IPS-15b (cell line): ENCODE data around the gene CBX7.

Source experiments
- H3K27me3 ChIP-seq: one replicate; pipeline ENCODE4 v1.6.1; 2013; ENCODE audit warnings: low read length; ENCODE audit not compliant: control insufficient read depth, insufficient read depth
- H3K36me3 ChIP-seq: one replicate; pipeline ENCODE4 v1.6.1; 2013; ENCODE audit warnings: low read length; ENCODE audit not compliant: control insufficient read depth, insufficient read depth
- H3K4me1 ChIP-seq: one replicate; pipeline ENCODE4 v1.6.1; 2013; ENCODE audit warnings: mild to moderate bottlenecking, low read length; ENCODE audit not compliant: control insufficient read depth, insufficient read depth
- H3K4me3 ChIP-seq: one replicate; pipeline ENCODE4 v1.5.1; 2013; ENCODE audit warnings: low read depth, low read length
- H3K9ac ChIP-seq: one replicate; pipeline ENCODE4 v1.6.1; 2013; ENCODE audit warnings: low read depth, mild to moderate bottlenecking, low read length
- H3K9me3 ChIP-seq: one replicate; pipeline ENCODE4 v1.6.1; 2013; ENCODE audit warnings: mild to moderate bottlenecking, low read length; ENCODE audit not compliant: control insufficient read depth, insufficient read depth

The CBX7 gene

DNA sequence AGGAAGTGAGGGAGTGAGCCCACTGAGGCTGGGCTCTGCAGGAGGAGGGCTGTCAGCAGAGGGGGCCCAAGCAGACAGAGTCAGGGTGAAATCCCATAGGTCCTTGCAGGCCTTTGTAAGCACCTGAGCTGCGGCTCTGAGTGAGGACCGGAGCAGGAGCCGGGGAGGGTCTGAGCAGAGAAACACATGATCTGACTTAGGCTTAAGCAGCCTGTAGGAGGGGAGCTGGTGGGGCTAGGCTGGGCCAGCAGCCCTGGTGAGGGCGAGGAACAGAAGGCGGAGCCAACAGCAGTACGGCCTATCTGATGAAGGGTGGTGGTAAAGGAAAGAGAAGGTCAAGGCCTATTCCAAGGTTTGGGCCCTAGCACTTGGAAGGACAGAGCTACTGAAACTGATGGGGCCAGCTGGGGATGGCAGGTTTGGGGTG is 26.9 kb upstream of the CBX7 start:
- peaks cover 18% of the 10 kb centered on the region for H3K4me1 ChIP-seq
- H3K4me3 ChIP-seq, result no peak overlapping the region
- H3K36me3 ChIP-seq, result no peaks in the 10 kb centered on the region
- H3K9ac ChIP-seq, result no peak overlapping the region
- H3K9me3 ChIP-seq, result no peaks in the 10 kb centered on the region
- no peaks in the 10 kb centered on the region for H3K27me3 ChIP-seq

DNA sequence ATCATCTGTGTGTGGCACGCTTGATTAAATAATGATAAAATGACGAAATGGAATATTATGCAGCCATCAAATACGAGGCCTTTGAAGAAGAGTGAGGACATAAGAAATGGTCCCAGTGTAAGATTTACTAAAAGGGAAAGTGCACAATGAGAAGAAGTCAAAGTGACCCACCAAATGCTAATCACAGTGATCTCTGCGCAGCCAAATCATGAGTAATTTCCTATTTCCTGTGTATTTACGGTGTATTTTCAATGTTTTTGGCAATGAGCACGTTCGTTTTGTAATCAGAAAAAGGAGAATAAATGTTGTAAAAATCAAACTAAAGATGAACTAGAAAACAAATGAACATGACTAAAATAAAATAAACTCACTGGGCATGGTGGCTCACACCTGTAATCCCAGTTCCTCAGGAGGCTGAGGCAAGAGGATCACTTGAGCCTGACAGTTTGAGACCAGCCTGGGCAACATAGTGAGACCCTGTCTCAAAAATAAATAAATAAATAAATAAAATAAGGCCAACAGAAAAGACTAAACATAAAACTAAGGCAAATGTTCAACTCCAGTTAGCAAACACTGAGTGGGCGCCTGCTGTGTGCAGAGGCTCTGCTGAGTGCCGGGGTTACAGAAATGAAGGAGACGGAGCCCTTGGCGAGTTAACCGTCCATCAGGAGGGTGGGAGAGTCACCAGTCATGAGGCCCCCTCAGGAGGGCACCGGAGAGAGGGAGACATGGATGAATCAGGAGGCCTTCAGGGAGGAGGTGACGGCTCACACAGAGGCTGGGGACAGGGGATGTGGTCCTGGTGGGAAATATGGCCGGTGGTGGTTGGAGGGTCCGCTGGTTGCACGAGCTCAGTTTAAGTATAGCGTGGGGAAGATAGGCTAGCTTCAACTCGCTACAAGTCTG is 26.0 kb upstream of the CBX7 start:
- Histone ChIP-seq H3K9ac (no peak overlapping the region), H3K4me3 (no peak overlapping the region), H3K36me3 (no peaks in the 10 kb centered on the region), H3K4me1 (peaks cover 25% of the 10 kb centered on the region), H3K9me3 (no peaks in the 10 kb centered on the region), H3K27me3 (no peaks in the 10 kb centered on the region)

DNA sequence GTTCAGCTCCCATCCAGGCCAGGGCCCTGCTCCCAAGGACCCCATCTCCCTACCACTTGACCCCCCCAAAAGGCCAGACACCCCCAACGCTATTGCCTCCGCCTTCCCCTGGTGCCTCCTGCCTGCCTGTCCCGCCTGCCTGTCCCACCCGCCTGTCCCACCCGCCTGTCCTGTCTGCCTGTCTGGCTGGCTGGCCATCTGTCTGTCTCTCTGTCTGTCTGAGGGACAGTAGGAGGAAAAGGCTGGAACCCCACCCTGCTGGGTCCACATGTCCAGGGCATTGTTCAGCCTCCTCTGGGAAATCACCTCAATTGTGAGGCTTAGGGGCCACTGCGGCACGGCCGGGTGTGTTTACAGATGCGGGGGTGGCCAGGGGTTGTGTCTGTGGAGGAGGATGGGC is 25.3 kb upstream of the CBX7 start:
- Histone ChIP-seq H3K9ac (no peak overlapping the region), H3K27me3 (no peaks in the 10 kb centered on the region), H3K4me3 (no peak overlapping the region), H3K4me1 (peaks cover 25% of the 10 kb centered on the region), H3K9me3 (no peaks in the 10 kb centered on the region), H3K36me3 (no peaks in the 10 kb centered on the region)

DNA sequence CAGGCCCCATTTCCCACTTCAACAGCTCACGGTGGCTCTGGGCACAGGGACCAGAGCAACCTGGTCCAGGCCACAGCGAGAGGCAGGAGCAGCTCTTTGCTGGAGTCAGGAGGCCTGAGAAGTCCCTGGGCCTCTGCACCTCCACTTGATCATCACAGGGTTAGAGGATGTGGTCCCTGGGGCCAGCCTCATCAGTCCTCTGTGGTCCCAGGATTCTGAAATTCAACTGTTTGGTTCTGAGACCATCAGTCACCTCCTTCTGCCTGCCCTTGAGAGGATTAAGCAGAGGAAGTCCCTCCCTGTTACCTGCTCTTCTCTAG is 24.9 kb upstream of the CBX7 start:
- H3K27me3 ChIP-seq, result no peaks in the 10 kb centered on the region
- no peak overlapping the region for H3K9ac ChIP-seq
- H3K36me3 ChIP-seq, result no peaks in the 10 kb centered on the region
- no peaks in the 10 kb centered on the region for H3K9me3 ChIP-seq
- peaks cover 25% of the 10 kb centered on the region for H3K4me1 ChIP-seq
- no peak overlapping the region for H3K4me3 ChIP-seq

DNA sequence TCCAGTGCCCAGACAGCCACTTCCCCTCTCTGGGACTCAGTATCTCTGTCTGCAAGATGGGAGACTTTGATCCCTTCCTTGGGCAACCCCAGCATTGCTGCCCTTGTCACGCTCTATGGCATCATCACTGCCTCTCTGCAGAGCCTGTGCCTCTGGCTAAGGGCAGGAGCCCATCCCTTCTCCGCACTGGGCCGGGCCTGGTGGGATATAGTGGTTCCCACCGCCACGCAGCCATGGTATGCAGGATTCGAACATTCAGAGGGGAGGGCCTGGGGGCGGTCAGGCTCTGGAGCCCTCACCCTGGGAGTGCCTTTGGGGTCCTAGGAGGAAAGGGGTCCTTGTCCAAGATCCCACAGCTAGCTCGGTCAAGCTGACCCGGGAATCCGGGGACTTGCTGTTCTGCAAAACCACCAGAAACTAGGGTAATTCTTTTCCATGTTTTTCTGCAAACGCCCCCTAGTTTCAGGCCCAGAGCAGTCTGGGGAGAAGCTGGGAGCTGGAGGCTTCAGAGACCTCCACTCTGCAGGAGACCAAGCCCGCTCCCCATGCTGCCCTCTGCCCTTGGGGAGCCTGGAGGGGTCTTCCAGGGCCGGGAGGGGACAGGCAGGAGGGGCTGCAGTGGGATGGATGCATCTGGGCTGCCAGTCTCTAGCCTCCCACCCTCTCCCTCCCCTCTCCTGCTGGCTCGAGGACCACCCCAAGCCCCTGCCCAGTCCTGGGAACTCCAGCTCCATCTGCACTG is 24.4 kb upstream of the CBX7 start:
- Histone ChIP-seq H3K9me3 (no peaks in the 10 kb centered on the region), H3K4me1 (peaks cover 25% of the 10 kb centered on the region), H3K4me3 (no peak overlapping the region), H3K36me3 (no peaks in the 10 kb centered on the region), H3K9ac (no peak overlapping the region), H3K27me3 (no peaks in the 10 kb centered on the region)

DNA sequence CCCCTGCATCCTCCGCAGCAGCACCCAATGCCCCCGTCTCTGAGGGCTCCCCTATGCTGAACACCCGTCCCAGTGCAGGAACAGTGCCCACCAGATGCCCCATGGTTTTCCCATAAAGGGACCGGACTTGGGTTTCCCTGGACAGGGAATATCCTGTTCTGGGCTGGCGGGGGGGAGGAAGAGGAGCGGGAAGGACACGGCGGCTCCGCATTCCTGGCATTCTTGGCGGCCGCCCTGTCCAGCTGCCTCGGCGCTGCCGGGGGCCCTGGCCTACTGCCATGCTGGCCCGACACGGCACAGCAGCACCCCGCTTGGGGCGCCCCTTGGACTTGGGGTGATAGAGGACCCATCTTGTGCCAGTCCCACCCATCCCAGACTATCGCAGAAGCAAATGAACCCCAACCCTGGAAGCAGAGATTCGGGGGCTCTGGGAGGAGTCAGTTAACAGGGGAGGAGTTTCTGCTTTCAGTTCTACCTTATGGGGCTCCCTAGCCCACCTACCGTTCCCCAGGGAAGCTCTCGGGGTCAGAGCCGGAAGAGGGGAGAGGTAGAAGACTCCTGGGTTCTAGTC is 23.7 kb upstream of the CBX7 start:
- H3K9ac ChIP-seq, result no peak overlapping the region
- no peaks in the 10 kb centered on the region for H3K9me3 ChIP-seq
- peaks cover 25% of the 10 kb centered on the region for H3K4me1 ChIP-seq
- no peaks in the 10 kb centered on the region for H3K27me3 ChIP-seq
- H3K36me3 ChIP-seq, result no peaks in the 10 kb centered on the region
- no peak overlapping the region for H3K4me3 ChIP-seq

DNA sequence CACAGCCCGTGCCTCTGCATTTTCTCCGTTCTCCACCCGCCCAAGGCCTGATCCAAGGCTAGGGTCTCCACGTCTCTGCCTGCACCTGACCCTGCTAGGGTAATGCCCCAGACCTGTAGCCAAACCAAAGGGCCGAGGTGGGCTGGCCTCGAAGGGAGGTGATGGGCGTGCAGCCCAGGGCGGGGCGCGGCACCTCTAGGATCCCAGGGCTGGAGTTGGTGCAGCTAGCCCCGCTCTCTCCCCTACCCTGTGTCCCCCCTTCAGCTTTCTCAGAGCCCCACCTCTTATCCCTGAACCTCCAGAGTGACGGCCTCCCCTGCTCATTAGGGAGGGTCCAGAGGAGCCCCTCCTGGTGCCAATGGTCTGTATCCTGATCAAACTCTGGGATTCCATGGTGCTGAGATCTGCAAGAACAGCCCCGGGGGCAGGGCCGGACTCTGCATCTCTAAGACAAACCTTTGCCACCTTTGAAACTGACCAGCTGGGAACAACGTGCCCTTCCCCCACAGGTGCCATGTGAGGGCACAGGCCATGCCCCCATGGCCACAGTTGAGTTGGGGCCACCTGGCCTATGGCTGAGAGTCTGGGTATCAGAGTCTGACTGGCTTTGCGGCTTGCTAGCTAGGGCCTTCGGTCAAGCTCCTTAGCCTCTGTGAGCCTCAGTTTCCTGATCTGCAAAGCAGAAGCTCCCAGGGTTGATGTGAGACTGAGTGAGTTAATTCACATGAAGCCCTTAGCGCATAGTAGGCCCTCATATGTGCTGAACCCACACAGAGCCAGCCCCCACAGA is 23.1 kb upstream of the CBX7 start:
- Histone ChIP-seq H3K36me3 (no peaks in the 10 kb centered on the region), H3K9me3 (no peaks in the 10 kb centered on the region), H3K4me3 (no peak overlapping the region), H3K4me1 (peaks cover 25% of the 10 kb centered on the region), H3K27me3 (no peaks in the 10 kb centered on the region), H3K9ac (peak overlapping the region; percentile 28)

DNA sequence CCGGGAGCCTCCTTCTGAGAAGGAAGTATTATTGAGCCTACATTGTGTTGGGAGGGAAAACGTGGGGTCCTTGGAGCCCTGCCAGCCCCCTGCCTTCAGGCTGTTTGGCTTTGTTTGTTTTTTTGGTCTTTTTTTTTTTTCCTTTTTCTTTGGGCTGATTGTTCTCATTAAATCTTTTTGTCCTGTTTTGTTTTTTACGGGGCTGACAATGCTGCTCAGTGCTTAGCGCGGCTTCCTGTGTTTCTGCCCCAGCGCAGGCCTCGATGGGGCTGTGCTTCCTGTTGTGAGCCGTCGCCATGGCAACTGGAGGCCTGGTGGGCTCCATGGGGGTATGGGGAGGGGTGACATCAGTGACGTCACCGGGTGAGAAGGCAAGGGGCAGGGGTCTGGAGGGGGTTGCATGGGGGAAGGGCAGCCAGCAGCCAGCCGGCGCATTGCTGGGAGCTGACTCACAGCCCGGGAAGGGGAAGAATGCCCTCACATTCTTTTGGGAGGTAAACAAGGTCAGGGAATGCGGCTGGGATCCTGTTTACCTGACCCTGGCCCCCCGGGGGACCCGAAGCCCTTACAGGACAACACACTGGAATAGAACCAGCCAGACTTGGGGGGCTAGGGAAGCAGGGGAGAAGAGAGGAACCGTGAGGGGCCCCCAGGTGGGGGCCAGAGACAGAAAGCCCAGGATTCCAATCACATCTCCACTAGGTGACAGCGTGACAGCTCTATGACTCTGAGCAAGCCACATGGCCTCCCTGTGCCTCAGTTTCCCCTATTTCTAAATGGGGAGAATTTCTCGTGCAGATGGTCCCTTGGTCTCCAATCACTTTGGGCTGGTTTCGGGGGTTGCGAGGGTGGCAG is 22.2 kb upstream of the CBX7 start:
- H3K36me3 ChIP-seq, result no peaks in the 10 kb centered on the region
- H3K9ac ChIP-seq, result no peak overlapping the region
- no peaks in the 10 kb centered on the region for H3K27me3 ChIP-seq
- H3K9me3 ChIP-seq, result no peaks in the 10 kb centered on the region
- no peak overlapping the region for H3K4me3 ChIP-seq
- H3K4me1 ChIP-seq, result peaks cover 25% of the 10 kb centered on the region

DNA sequence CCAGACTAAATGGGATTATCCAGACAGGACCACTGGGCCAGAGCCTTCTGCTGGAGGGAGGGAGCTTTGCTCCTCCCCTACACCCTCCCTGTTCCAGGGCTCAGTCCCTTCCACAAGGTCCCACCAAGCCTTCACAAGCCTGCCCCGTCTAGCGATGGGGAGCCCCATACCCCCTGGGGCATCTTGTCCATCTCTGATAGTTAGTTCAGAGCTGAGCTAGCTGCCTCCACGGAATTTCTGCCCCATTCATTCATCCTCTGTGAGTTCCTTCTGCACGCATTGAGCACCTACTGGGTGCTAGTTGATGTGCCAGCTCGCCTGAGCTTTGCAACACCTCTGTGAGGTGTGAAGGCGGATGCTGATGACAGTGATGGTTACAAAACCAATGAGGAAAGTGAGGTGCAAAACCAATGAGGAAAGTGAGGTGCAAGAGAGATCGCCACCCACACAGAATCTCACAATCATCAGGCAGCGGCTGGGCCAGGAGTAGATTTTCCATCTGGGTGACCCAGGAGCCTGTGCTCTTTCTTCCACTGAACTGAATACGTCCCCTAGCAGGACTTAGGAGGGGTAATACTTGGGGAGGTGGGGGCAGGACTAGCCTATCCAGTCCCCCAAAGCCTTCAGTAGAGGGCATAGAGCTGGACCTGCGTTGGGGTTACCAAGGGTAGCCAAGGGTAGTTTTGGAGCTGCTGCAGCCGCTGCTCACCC is 21.5 kb upstream of the CBX7 start:
- peaks cover 25% of the 10 kb centered on the region for H3K4me1 ChIP-seq
- H3K9me3 ChIP-seq, result no peaks in the 10 kb centered on the region
- no peak overlapping the region for H3K4me3 ChIP-seq
- no peaks in the 10 kb centered on the region for H3K27me3 ChIP-seq
- peak overlapping the region; percentile 17 for H3K9ac ChIP-seq
- no peaks in the 10 kb centered on the region for H3K36me3 ChIP-seq

DNA sequence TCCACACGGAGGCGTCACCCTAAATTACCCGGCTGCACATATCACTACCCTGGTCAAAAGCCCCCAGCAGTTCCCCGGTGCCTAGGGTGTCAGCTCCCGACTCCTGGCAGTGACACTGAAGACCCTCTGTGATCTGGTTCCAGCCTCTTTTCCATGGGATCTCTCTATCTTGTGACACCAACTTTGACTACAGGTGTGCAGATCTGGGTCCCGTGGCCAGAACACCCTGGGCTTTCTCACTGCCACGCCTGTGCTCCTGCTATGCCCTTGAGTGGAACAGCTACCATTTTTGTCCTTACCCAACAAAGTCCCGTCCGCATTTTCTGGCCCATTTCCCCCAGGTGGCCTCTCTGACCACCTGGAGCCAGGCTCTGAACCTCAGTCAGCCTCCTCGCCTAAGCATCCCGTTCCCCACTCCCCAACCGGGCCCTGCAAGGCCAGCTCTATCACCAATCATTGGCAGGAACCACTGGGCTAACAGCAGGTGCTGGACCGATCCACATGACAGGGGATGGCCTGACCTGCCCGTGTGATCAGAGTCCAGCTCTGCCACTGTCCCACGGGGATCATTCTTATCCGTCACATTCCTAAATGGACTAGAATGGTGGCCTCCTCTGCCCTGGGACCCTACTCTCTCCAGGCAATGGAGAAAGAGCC is 20.7 kb upstream of the CBX7 start:
- Histone ChIP-seq H3K4me3 (no peak overlapping the region), H3K9me3 (no peaks in the 10 kb centered on the region), H3K27me3 (no peaks in the 10 kb centered on the region), H3K36me3 (no peaks in the 10 kb centered on the region), H3K9ac (no peak overlapping the region), H3K4me1 (peaks cover 25% of the 10 kb centered on the region)
